Measurements from ENCODE around the gene CHFR. TPM values are rescaled to one million over a fixed set of nuclear protein-coding genes. Genes with fewer than 3 reads are reported as not detected.
A peak's percentile ranks its signal among the peaks of the same experiment; 100 is the strongest.

Gene CHFR
- total RNA-seq, 1 donor from 2014 or later = 90.7 TPM

- DNase-seq = no peak
- Mint-ChIP-seq H3K27me3 (ENCODE audit: unreplicated experiment) (peaks cover 6% of the 10 kb centered on the region), H3K9me3 (ENCODE audit: unreplicated experiment) (peaks cover 10% of the 10 kb centered on the region), H3K36me3 (ENCODE audit: unreplicated experiment) (peaks cover 10% of the 10 kb centered on the region), H3K4me1 (ENCODE audit: low read depth, unreplicated experiment) (no peaks in the 10 kb centered on the region), H3K4me3 (ENCODE audit: unreplicated experiment) (no peak overlapping the region), H3K27ac (ENCODE audit: unreplicated experiment) (peak overlapping the region; percentile 78)
- no peak for TF ChIP-seq CTCF (IDR thresholded peaks at IDR 0.05; ENCODE audit: partially characterized antibody, unreplicated experiment)
These were observed 99.5 kb downstream of the CHFR start for GRCh38 chr12:132787877-132788276.

GRCh38 chr12:132786192-132786591, 101.2 kb downstream of the CHFR start:
- H3K4me3 Mint-ChIP-seq (ENCODE audit: unreplicated experiment) = no peak overlapping the region
- H3K9me3 Mint-ChIP-seq (ENCODE audit: unreplicated experiment) = peaks cover 10% of the 10 kb centered on the region

GRCh38 chr12:132784580-132784979, 102.8 kb downstream of the CHFR start:
- Mint-ChIP-seq H3K27ac (ENCODE audit: unreplicated experiment) (peak overlapping the region; percentile 81), H3K4me3 (ENCODE audit: unreplicated experiment) (no peak overlapping the region), H3K4me1 (ENCODE audit: low read depth, unreplicated experiment) (no peaks in the 10 kb centered on the region), H3K36me3 (ENCODE audit: unreplicated experiment) (peaks cover 20% of the 10 kb centered on the region), H3K27me3 (ENCODE audit: unreplicated experiment) (peaks cover 11% of the 10 kb centered on the region), H3K9me3 (ENCODE audit: unreplicated experiment) (peaks cover 12% of the 10 kb centered on the region)
- no peak for DNase-seq
- no peak for TF ChIP-seq CTCF (IDR thresholded peaks at IDR 0.05; ENCODE audit: partially characterized antibody, unreplicated experiment)

More at GRCh38 chr12:132786192-132786591, 101.2 kb downstream of the CHFR start:
- peaks cover 6% of the 10 kb centered on the region for H3K27me3 Mint-ChIP-seq (ENCODE audit: unreplicated experiment)
- no peak for TF ChIP-seq CTCF (IDR thresholded peaks at IDR 0.05; ENCODE audit: partially characterized antibody, unreplicated experiment)
- no peak for DNase-seq
- H3K36me3 Mint-ChIP-seq (ENCODE audit: unreplicated experiment) = peaks cover 10% of the 10 kb centered on the region
- H3K27ac Mint-ChIP-seq (ENCODE audit: unreplicated experiment) = no peak overlapping the region
- H3K4me1 Mint-ChIP-seq (ENCODE audit: low read depth, unreplicated experiment) = no peaks in the 10 kb centered on the region

GRCh38 chr12:132783917-132784531, 103.4 kb downstream of the CHFR start:
- peaks cover 21% of the 10 kb centered on the region for H3K36me3 Mint-ChIP-seq (ENCODE audit: unreplicated experiment)
- DNase-seq = no peak
- no peak overlapping the region for H3K4me3 Mint-ChIP-seq (ENCODE audit: unreplicated experiment)

More at GRCh38 chr12:132783917-132784531, 103.4 kb downstream of the CHFR start:
- peaks cover 14% of the 10 kb centered on the region for H3K9me3 Mint-ChIP-seq (ENCODE audit: unreplicated experiment)
- TF ChIP-seq CTCF (IDR thresholded peaks at IDR 0.05; ENCODE audit: partially characterized antibody, unreplicated experiment) = no peak
- no peaks in the 10 kb centered on the region for H3K4me1 Mint-ChIP-seq (ENCODE audit: low read depth, unreplicated experiment)
- peaks cover 12% of the 10 kb centered on the region for H3K27me3 Mint-ChIP-seq (ENCODE audit: unreplicated experiment)
- H3K27ac Mint-ChIP-seq (ENCODE audit: unreplicated experiment) = peak overlapping the region; percentile 81

Other genes starting within 250 kb of the CHFR start
- gene POLE, start 200.3 kb downstream of the CHFR start, total RNA-seq (ENCODE audit: unreplicated experiment) = 38.6 TPM
- 9.8 TPM for gene PXMP2, start 200.0 kb downstream of the CHFR start, total RNA-seq (ENCODE audit: unreplicated experiment)
- 29.1 TPM for gene PGAM5, start 176.8 kb downstream of the CHFR start, total RNA-seq (ENCODE audit: unreplicated experiment)
- gene ANKLE2, start 125.8 kb downstream of the CHFR start, total RNA-seq (ENCODE audit: unreplicated experiment) = 105 TPM
- 50.6 TPM for gene GOLGA3, start 58.7 kb downstream of the CHFR start, total RNA-seq (ENCODE audit: unreplicated experiment)
- 21.7 TPM for gene ZNF605, start 68.7 kb upstream of the CHFR start, total RNA-seq (ENCODE audit: unreplicated experiment)
- gene ZNF26, start 98.8 kb upstream of the CHFR start, total RNA-seq (ENCODE audit: unreplicated experiment) = 15.9 TPM
- 76.7 TPM for gene ZNF84, start 149.9 kb upstream of the CHFR start, total RNA-seq (ENCODE audit: unreplicated experiment)
- gene ZNF140, start 193.3 kb upstream of the CHFR start, total RNA-seq (ENCODE audit: unreplicated experiment) = 32.3 TPM
- 9.2 TPM for gene ZNF891, start 242.7 kb upstream of the CHFR start, total RNA-seq (ENCODE audit: unreplicated experiment)
- 29.8 TPM for gene ZNF10, start 243.0 kb upstream of the CHFR start, total RNA-seq (ENCODE audit: unreplicated experiment)